Liver (tissue), 9 donors: Measurements from ENCODE around the gene ZNF771. TPM values are rescaled to one million over a fixed set of nuclear protein-coding genes. Genes with fewer than 3 reads are reported as not detected.

ENCODE experiments used
- DNase-seq: peaks from one replicate; pipeline ENCODE4 v3.0.0-alpha.2; 2017; ENCODE audit warnings: low spot score
- H3K27ac ChIP-seq, 2 donors: one replicate each; pipeline ENCODE4 v1.7.0; 2013; ENCODE audit warnings: inconsistent platforms in 2 of 2, low read length in 2 of 2, control low read depth in 1 of 2, low read depth in 1 of 2, mild to moderate bottlenecking in 1 of 2
- H3K27me3 ChIP-seq, 4 donors: one replicate each; pipeline versions ENCODE4 v1.6.1 to v1.7.0; 2013; ENCODE audit warnings: low read length in 3 of 4, inconsistent platforms in 1 of 4, mild to moderate bottlenecking in 1 of 4, moderate library complexity in 1 of 4; ENCODE audit not compliant: control insufficient read depth in 4 of 4, insufficient read depth in 4 of 4
- H3K36me3 ChIP-seq, 4 donors: one replicate each; pipeline versions ENCODE4 v1.6.1 to v1.7.0; 2013; ENCODE audit warnings: low read length in 3 of 4, mild to moderate bottlenecking in 3 of 4, low read depth in 1 of 4, moderate library complexity in 1 of 4; ENCODE audit not compliant: control insufficient read depth in 4 of 4, insufficient read depth in 3 of 4
- H3K4me1 ChIP-seq, 4 donors: one replicate each; pipeline versions ENCODE4 v1.6.1 to v1.7.0; 2013; ENCODE audit warnings: low read length in 3 of 4, mild to moderate bottlenecking in 3 of 4, moderate library complexity in 1 of 4; ENCODE audit not compliant: control insufficient read depth in 4 of 4, insufficient read depth in 4 of 4
- H3K4me3 ChIP-seq, 3 donors: one replicate each; pipeline versions ENCODE4 v1.6.1 to v1.7.0; 2013; ENCODE audit warnings: low read length in 3 of 3, control low read depth in 1 of 3, low read depth in 1 of 3, mild to moderate bottlenecking in 1 of 3
- H3K9ac ChIP-seq, 2 donors: one replicate each; pipeline ENCODE4 v1.7.0; 2013; ENCODE audit warnings: low read length in 2 of 2, mild to moderate bottlenecking in 2 of 2, moderate library complexity in 2 of 2, control low read depth in 1 of 2, low read depth in 1 of 2
- H3K9me3 ChIP-seq, 4 donors: one replicate each; pipeline versions ENCODE4 v1.6.1 to v1.7.0; 2013; ENCODE audit warnings: low read length in 3 of 4; ENCODE audit not compliant: control insufficient read depth in 4 of 4
- EGR1 ChIP-seq, 2 donors: IDR thresholded peaks; 2 replicates each; pipeline ENCODE4 v1.6.1; 2016 to 2018; ENCODE audit warnings: antibody characterized with exemption in 2 of 2, low read depth in 2 of 2
- FOXA1 ChIP-seq: IDR thresholded peaks from 2 replicates; pipeline ENCODE4 v1.6.1; 2016; ENCODE audit warnings: antibody characterized with exemption
- FOXA2 ChIP-seq: IDR thresholded peaks from 2 replicates; pipeline ENCODE4 v1.6.1; 2016; ENCODE audit warnings: antibody characterized with exemption
- GABPA ChIP-seq, 2 donors: IDR thresholded peaks in 1 of 2; conservative IDR thresholded peaks in 1 of 2; 2 replicates each; pipeline ENCODE4 v1.6.1; 2016; ENCODE audit warnings: antibody characterized with exemption in 2 of 2, mild to moderate bottlenecking in 1 of 2, moderate library complexity in 1 of 2
- HNF4A ChIP-seq, 2 donors: conservative IDR thresholded peaks; 2 replicates each; pipeline ENCODE4 v1.6.1; 2016; ENCODE audit warnings: antibody characterized with exemption in 2 of 2, mild to moderate bottlenecking in 2 of 2
- HNF4G ChIP-seq: IDR thresholded peaks from 2 replicates; pipeline ENCODE4 v1.6.1; 2016; ENCODE audit warnings: antibody characterized with exemption
- JUND ChIP-seq, 2 donors: IDR thresholded peaks; 2 replicates each; pipeline ENCODE4 v1.6.1; 2016; ENCODE audit warnings: antibody characterized with exemption in 2 of 2
- NR2F2 ChIP-seq: IDR thresholded peaks from 2 replicates; pipeline ENCODE4 v1.6.1; 2016; ENCODE audit warnings: antibody characterized with exemption
- RAD21 ChIP-seq, 2 donors: IDR thresholded peaks; 2 replicates each; pipeline ENCODE4 v1.6.1; 2016; ENCODE audit warnings: antibody characterized with exemption in 2 of 2, mild to moderate bottlenecking in 2 of 2
- RXRA ChIP-seq, 2 donors: IDR thresholded peaks; 2 replicates each; pipeline ENCODE4 v1.6.1; 2017 to 2018; ENCODE audit warnings: antibody characterized with exemption in 2 of 2, mild to moderate bottlenecking in 1 of 2
- SP1 ChIP-seq: IDR thresholded peaks from 2 replicates; pipeline ENCODE4 v1.6.1; 2018; ENCODE audit warnings: antibody characterized with exemption, mild to moderate bottlenecking
- TAF1 ChIP-seq: conservative IDR thresholded peaks from 2 replicates; pipeline ENCODE4 v1.6.1; 2016; ENCODE audit warnings: antibody characterized with exemption, mild to moderate bottlenecking
- YY1 ChIP-seq: IDR thresholded peaks from 2 replicates; pipeline ENCODE4 v1.6.1; 2016; ENCODE audit warnings: antibody characterized with exemption, mild to moderate bottlenecking
- WGBS: extraction: QIAGEN DNeasy Blood & Tissue Kit; methylation state at CpG from one replicate; pipeline ENCODE4 v1.1.7; 2013; 5-methylcytosine and 5-hydroxymethylcytosine counted together
- polyA plus RNA-seq, 2 donors: library from polyadenylated mRNA; stranded (reverse) in 1 of 2; unstranded in 1 of 2; fragments of 200-250 nt in 1 of 2; fragments of >200 nt in 1 of 2; fragmentation: Nextera tagmentation in 1 of 2; extraction: Ambion mirVana in 1 of 2; gene quantifications; one replicate each; pipeline versions ENCODE4 v1.2.1 to v1.2.3, GENCODE V29; 2013 to 2015
- total RNA-seq, 2 donors: library from RNA; depleted of rRNA; stranded (reverse); fragments of >200 nt; gene quantifications; one replicate each; pipeline ENCODE4 v1.2.3, GENCODE V29; 2014
- TF ChIP-seq, protein P1 (sequence below): IDR thresholded peaks from 2 replicates; pipeline ENCODE4 v1.6.1; 2016; ENCODE audit warnings: antibody characterized with exemption
- TF ChIP-seq, protein P2 (sequence below): IDR thresholded peaks from 2 replicates; pipeline ENCODE4 v1.6.1; 2016; ENCODE audit warnings: antibody characterized with exemption
- TF ChIP-seq, protein P3 (sequence below): IDR thresholded peaks from 2 replicates; pipeline ENCODE4 v1.6.1; 2016; ENCODE audit warnings: antibody characterized with exemption
- TF ChIP-seq, protein P4 (sequence below): IDR thresholded peaks from 2 replicates; pipeline ENCODE4 v1.6.1; 2016; ENCODE audit warnings: antibody characterized with exemption, mild to moderate bottlenecking
- TF ChIP-seq, protein P5 (sequence below): fragments of 150-350 bp; IDR thresholded peaks from 2 replicates; pipeline ENCODE4 v1.5.1; 2017; ENCODE audit warnings: improper control_type of control experiment, low read depth, low read length; ENCODE audit not compliant: missing input control
- donor health status: healthy.
- donor health status: healthy.
- donor health status: healthy.
- donor health status: healthy.
- donor health status: healthy.

The ZNF771 gene
- total and polyA plus RNA-seq, 4 donors: 2.6 to 8.0 (median 5.2) TPM

DNA sequence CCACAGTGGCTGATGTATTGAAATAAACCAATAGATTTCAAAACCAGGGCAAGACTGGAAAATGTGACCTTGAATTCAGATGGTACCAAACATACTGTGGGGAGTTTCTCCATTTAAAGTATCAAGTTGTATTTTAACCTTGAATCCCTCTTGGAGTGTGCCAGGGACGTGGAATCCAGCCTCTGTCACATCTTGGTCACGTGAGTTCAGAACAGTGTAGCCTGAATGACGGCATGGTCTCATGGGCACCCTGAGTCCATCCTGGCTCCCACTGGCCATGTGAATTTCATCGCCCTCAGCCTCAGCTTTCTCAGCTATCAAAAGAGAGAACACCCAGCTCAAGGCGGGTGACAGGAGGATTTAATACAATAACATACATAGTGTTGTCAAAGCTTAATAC, 6.8 kb downstream of the ZNF771 start:
- Histone ChIP-seq H3K4me1 (peaks cover 5 to 23% (median 11%) of the 10 kb centered on the region in 4 donors), H3K36me3 (peaks cover 0 to 2% (median under 1%) of the 10 kb centered on the region in 4 donors), H3K9ac (no peak overlapping the region), H3K4me3 (no peak overlapping the region), H3K27ac (no peak overlapping the region), H3K9me3 (no peaks in the 10 kb centered on the region), H3K27me3 (no peaks in the 10 kb centered on the region)
- no peak for TF ChIP-seq NR2F2
- TF ChIP-seq, protein P1, sequence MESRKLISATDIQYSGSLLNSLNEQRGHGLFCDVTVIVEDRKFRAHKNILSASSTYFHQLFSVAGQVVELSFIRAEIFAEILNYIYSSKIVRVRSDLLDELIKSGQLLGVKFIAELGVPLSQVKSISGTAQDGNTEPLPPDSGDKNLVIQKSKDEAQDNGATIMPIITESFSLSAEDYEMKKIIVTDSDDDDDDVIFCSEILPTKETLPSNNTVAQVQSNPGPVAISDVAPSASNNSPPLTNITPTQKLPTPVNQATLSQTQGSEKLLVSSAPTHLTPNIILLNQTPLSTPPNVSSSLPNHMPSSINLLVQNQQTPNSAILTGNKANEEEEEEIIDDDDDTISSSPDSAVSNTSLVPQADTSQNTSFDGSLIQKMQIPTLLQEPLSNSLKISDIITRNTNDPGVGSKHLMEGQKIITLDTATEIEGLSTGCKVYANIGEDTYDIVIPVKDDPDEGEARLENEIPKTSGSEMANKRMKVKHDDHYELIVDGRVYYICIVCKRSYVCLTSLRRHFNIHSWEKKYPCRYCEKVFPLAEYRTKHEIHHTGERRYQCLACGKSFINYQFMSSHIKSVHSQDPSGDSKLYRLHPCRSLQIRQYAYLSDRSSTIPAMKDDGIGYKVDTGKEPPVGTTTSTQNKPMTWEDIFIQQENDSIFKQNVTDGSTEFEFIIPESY: no peak
- no peak for TF ChIP-seq FOXA1
- TF ChIP-seq SP1: no peak
- TF ChIP-seq, protein P2, sequence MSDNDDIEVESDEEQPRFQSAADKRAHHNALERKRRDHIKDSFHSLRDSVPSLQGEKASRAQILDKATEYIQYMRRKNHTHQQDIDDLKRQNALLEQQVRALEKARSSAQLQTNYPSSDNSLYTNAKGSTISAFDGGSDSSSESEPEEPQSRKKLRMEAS: no peak
- TF ChIP-seq HNF4G: no peak
- TF ChIP-seq JUND (IDR thresholded peaks at IDR 0.05): no peak
- no peak for DNase-seq
- 91% methylated on average over 5 of the region's 5 CpGs for WGBS

DNA sequence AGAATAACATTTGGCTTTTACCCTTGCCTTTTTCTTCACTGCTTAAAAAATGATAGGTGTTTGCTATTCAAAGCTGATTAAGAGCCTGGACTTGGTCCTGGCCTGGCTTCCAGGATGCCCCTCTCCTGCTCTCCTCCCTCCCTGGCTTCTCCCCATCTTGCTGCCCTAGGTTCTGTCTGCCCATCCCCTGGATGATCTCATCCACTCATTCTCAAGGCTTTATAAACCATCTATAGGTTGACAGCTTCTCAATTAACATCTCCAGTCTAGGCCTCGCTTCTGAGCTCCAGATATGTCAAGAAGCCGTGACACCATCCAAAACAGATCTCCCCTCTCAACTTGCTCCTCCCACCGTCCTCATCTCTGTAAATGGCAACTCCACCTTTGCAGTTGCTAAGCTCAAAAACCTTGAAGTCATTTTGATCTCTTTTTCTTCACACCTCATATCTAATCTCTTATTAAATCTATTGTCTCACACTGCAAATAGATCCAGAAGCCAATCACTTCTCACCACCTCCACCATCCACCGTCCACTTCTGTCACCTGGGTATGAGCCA, 8.7 kb downstream of the ZNF771 start:
- Histone ChIP-seq H3K9me3 (no peaks in the 10 kb centered on the region), H3K9ac (no peak overlapping the region), H3K4me1 (peaks cover 3 to 16% (median 5%) of the 10 kb centered on the region in 4 donors), H3K27ac (no peak overlapping the region), H3K27me3 (no peaks in the 10 kb centered on the region), H3K4me3 (no peak overlapping the region), H3K36me3 (peaks cover 0 to 2% (median under 1%) of the 10 kb centered on the region in 4 donors)
- no peak for DNase-seq
- TF ChIP-seq TAF1 (no peak), EGR1 (IDR thresholded peaks at IDR 0.05; ENCODE audit: low read depth in 2 of 2) (no peak), YY1 (no peak), FOXA1 (no peak), HNF4G (no peak), NR2F2 (no peak), HNF4A (conservative IDR thresholded peaks at IDR 0.05) (no peak), JUND (IDR thresholded peaks at IDR 0.05) (no peak), RXRA (IDR thresholded peaks at IDR 0.05) (no peak), SP1 (no peak), FOXA2 (no peak), GABPA (IDR thresholded peaks at IDR 0.05 in 1 of 2, conservative IDR thresholded peaks at IDR 0.05 in 1 of 2) (no peak), RAD21 (IDR thresholded peaks at IDR 0.05) (no peak)
- TF ChIP-seq, protein P1: no peak
- TF ChIP-seq, protein P3, sequence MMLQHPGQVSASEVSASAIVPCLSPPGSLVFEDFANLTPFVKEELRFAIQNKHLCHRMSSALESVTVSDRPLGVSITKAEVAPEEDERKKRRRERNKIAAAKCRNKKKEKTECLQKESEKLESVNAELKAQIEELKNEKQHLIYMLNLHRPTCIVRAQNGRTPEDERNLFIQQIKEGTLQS: no peak
- TF ChIP-seq, protein P2: no peak
- TF ChIP-seq, protein P4, sequence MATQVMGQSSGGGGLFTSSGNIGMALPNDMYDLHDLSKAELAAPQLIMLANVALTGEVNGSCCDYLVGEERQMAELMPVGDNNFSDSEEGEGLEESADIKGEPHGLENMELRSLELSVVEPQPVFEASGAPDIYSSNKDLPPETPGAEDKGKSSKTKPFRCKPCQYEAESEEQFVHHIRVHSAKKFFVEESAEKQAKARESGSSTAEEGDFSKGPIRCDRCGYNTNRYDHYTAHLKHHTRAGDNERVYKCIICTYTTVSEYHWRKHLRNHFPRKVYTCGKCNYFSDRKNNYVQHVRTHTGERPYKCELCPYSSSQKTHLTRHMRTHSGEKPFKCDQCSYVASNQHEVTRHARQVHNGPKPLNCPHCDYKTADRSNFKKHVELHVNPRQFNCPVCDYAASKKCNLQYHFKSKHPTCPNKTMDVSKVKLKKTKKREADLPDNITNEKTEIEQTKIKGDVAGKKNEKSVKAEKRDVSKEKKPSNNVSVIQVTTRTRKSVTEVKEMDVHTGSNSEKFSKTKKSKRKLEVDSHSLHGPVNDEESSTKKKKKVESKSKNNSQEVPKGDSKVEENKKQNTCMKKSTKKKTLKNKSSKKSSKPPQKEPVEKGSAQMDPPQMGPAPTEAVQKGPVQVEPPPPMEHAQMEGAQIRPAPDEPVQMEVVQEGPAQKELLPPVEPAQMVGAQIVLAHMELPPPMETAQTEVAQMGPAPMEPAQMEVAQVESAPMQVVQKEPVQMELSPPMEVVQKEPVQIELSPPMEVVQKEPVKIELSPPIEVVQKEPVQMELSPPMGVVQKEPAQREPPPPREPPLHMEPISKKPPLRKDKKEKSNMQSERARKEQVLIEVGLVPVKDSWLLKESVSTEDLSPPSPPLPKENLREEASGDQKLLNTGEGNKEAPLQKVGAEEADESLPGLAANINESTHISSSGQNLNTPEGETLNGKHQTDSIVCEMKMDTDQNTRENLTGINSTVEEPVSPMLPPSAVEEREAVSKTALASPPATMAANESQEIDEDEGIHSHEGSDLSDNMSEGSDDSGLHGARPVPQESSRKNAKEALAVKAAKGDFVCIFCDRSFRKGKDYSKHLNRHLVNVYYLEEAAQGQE: no peak
- TF ChIP-seq, protein P5, sequence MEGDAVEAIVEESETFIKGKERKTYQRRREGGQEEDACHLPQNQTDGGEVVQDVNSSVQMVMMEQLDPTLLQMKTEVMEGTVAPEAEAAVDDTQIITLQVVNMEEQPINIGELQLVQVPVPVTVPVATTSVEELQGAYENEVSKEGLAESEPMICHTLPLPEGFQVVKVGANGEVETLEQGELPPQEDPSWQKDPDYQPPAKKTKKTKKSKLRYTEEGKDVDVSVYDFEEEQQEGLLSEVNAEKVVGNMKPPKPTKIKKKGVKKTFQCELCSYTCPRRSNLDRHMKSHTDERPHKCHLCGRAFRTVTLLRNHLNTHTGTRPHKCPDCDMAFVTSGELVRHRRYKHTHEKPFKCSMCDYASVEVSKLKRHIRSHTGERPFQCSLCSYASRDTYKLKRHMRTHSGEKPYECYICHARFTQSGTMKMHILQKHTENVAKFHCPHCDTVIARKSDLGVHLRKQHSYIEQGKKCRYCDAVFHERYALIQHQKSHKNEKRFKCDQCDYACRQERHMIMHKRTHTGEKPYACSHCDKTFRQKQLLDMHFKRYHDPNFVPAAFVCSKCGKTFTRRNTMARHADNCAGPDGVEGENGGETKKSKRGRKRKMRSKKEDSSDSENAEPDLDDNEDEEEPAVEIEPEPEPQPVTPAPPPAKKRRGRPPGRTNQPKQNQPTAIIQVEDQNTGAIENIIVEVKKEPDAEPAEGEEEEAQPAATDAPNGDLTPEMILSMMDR: no peak
- 93% methylated on average over 4 of the region's 4 CpGs for WGBS
